Fibroblast of peridontal ligament (primary cell): ENCODE data around the gene CFAP91.
A peak's percentile ranks its signal among the peaks of the same experiment; 100 is the strongest.

Experiments
- DNase-seq: peaks from one replicate; pipeline ENCODE4 v3.0.0-alpha.2; 2010; ENCODE audit errors: extremely low read depth

The CFAP91 gene

GRCh38 chr3:119702530-119703527 lies at the start of gene CFAP91:
CFAP91 (plus strand) TSS chr3:119703022; CDS start chr3:119703099, 77 bp downstream.
- peak; percentile 82 for DNase-seq

DNA sequence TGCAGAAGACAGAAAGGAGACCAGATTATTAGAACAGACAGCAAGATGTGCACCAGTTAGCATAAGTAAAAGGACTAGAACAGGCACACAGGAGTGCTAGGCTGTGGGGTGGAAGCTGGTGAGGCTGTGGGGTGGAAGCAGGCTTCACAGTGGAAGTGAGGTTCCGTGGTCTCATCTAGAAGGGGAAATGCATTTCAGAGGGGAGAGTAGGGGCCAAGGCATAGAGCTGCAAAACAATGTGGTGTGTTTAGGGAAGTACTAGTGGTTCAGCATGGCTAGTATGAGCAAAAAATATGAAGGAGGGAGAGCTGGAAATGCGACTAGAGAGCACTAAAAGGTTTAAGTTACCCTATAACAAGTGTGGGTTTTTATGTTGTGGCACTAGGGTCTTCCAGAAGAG lies 48.9 kb upstream of the CFAP91 start:
- no peak for DNase-seq

- no peak for DNase-seq
Observed at GRCh38 chr3:119657887-119658702, 44.7 kb upstream of the CFAP91 start.

- DNase-seq, result no peak
Observed at GRCh38 chr3:119658994-119659393, 43.8 kb upstream of the CFAP91 start.

DNA sequence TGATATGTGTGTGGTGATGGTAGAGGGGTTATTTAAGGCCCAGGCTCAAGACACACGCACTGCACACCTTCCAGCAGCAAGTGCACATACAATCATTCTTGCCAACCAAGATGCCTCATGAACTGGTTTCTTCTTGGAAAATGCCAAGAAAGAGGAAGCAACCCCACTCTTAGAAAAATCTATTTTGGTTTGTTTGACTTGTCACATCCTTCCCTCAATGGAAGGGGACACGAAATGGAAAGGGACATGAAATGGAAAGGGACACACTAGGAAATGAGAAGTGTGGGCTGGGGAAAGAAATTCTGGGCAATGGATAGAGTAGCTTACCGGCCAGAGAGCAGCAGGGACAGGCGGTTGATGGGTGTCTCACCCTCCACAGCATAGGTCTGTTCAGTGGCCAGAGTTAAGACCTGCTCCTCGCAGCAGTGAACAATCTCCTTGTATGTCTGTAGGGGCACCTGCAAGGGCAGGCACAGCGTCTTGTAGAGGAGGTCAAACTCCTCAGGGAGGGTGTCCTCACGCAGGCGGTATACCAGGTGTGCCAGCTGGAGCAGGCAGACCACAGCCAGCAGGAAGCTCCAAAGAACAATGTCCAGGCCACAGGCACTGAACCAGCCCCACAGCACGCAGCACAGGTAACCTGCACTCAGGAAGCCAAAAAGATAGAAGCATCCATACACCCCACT lies 43.1 kb upstream of the CFAP91 start:
- no peak for DNase-seq

- no peak for DNase-seq
Observed at GRCh38 chr3:119660474-119661440, 42.1 kb upstream of the CFAP91 start, which contains the start of gene POPDC2. POPDC2 (minus strand) TSS chr3:119660589; CDS start chr3:119660423, 166 bp downstream.

DNA sequence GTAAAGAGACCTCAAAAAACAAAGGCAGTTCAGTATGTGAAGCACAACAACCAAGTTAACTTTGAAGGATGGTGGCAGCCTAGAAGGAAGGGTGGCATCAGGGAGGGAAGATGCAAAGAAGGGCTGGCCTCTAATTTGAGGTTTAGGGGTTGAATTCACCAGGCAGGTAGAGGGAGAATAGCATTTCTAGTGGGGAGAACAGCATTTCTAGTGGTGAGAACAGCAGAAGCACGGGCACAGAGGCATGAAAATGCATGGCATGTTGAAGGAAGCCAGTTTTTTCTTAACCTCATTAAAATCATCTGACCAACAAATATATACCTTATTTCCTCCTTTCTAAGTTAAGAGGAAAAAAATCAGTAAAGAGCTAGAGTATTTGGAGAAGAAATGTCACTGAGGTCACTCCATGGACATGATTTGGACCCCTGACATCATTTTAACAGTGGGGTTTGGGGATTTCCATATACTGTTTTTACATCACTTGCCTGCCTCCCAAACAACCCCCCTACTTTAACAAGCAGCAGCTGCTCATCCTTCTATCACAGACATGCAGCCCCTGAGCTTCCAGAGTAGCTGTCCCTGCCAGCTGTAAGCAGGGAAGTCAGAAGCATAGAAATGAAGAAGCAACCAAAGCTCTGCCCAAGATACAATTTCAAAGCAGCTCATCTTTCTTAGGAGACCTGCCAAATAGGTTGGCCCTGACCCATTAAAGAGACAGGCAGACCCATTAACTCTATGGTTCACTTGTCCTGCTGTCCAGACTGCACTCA lies 40.0 kb upstream of the CFAP91 start:
- peak; percentile 60 for DNase-seq

- peak; percentile 21 for DNase-seq
Observed at GRCh38 chr3:119663885-119664284, 38.9 kb upstream of the CFAP91 start.

DNA sequence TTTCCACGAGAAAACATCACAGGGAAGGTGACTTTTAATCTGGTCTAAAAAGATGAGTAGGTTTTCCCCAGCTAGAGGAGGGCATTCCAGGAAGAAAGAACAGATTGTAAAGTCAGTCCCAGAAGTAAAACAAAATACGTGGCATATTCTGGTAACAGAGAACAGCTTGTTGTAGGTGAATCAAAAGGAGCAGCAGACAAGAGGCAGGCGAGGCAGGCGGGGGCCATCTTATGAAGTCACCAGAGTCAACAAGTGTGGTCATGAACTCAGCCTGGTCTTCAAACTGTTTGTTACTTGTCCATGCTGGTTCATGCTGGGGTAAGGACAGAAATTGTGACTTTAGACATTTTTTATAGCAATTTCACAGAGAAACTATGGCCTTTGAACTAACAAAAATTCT lies 38.5 kb upstream of the CFAP91 start:
- no peak for DNase-seq

DNA sequence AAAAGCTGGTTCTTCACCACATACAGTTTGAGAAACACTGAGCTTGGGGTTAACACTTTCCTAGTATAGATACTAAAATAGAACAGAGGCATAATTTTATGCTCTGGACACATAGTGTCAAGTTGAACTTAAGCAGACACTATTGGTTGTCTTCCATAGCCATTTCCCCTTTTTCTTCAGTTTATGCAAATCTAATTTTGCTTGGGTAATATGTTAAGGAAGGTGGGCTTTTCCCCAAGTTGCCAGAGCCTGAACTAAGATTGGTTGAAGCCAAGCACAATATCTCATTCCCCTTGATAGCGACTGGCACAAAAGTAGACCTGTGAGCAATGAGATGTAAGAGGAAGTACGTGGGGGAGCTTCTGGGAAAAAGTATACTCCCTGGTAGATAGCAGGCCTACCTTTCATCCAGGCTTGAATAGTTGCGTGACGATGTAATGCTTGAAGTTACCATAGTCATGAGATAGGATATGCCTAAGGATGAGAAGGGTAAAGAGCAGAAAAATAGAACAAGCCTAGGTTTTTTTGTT lies 37.9 kb upstream of the CFAP91 start:
- no peak for DNase-seq

DNA sequence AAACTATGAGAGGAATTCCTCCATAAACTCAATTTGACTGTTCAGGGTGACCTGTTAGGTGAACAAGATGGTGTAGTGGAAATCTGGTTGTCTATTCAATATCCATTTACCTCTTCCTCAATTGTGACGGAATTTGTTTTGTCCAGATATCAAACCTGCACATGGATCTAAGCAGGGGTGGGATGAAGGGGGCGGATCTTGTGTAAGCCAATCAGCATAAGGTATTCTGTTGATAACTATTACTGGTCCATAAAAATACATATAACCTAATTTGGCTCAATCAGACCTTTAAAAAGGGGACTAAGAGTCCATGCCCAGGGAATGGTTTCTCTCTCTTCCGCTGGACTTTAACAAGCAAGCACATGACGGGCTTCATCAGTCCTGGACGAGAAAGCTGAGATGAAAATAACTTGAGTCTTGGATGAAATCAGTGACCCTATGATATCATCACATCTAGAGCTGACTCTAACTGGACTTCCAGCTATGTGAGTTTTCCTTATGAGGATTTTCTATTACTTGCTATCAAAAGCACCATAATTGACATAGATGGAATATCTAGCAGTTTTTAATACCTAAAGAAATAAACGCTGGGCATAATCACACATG lies 36.8 kb upstream of the CFAP91 start:
- no peak for DNase-seq

GRCh38 chr3:119669906-119670570 lies 32.8 kb upstream of the CFAP91 start:
- DNase-seq, result no peak

- no peak for DNase-seq
Observed at GRCh38 chr3:119672776-119673175, 30.0 kb upstream of the CFAP91 start.

DNA sequence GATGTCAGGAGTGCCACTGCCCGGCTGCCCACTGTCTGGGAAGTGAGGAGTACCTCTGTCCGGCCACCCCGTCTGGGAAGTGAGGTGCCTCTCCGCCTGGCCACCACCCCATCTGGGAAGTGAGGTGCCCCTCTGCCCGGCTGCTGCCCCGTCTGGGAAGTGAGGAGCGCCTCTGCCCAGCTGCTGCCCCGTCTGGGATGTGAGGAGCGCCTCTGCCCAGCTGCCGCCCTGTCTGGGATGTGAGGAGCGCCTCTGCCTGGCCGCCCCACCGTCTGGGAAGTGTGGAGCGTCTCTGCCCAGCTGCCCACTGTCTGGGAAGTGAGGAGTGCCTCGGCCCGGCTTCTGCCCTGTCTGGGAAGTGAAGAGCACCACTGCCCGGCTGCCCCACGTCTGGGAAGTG lies 28.9 kb upstream of the CFAP91 start:
- DNase-seq, result no peak

DNA sequence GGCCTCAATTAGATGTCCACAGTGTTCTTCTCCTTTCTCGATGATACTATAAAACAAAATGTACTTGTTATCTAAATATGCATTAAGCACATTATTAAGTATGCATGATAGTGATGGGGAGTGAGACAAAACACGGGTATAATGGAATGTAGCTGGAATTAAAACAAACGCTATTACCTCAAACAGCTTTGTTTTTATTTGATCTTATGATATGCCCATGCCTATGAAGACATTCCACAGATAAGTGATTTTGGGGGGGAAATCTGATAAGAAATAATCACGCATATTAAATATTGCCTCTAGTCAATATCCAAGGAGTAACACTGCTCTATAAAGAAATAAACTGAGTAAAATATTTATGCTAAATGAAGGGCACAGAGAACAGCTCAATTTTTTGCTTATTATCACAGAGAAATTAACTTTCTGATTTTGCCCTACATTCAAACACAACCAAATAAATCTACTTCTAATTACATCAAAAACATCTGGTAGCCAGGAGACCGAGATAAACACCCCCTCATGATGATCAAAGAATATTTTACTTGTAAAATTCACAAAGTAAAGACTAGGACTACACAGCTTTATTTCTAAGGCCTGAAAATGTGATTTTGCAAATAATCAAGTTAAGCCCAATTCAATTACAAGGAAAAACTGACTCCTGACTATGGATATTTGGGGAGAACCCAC lies 27.5 kb upstream of the CFAP91 start:
- no peak for DNase-seq

- peak; percentile 11 for DNase-seq
Observed at GRCh38 chr3:119676020-119676419, 26.8 kb upstream of the CFAP91 start.

DNA sequence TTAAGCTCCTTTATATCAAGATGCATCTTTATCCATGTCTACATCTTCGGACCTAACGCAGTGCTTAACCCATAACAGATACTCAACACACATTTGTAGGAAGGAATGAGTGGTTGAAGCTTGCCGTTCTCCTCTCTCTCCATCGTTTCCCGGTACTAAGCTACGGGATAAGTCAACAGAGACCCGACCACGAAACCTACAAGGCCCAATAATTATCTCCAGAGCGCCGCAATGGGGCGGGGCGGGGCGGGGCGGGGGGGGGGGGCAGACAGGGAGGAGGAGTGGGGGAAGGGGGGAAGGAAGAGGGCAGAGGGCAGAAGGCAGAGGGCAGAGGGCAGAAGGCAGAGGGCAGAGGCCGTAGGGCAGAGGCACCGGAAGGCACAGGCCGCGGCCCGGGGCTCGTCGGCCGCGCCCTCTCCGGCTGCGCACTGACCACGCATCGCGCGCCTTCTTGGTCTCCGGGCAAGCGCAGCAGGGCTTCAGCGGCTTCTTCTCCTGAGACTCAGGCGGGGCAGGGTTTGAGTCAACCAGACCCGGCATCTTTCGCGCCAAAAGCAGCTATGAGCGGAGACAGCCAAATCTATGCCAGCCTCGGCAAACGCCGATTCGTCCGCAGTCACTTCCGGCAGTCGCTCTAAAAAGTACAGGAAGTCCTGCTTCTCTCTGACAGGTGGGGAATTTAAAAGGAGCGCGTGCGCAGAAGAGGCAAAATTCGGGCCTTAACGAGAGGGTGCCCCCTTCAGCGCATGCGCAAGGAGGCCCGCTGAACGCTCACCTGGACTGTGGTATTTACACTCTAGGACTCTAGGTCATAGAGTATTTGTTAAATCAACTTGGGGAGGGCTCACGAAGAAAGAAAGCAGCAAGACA lies 25.8 kb upstream of the CFAP91 start, which contains the start of gene COX17:
TSS of gene COX17 (minus strand) at position 636 of the 870 bp plus-strand sequence. CDS start at position 540, 96 bp downstream.
- DNase-seq, result peak; percentile 96
